Measurements from ENCODE around the gene UTP18.

The UTP18 gene

DNA sequence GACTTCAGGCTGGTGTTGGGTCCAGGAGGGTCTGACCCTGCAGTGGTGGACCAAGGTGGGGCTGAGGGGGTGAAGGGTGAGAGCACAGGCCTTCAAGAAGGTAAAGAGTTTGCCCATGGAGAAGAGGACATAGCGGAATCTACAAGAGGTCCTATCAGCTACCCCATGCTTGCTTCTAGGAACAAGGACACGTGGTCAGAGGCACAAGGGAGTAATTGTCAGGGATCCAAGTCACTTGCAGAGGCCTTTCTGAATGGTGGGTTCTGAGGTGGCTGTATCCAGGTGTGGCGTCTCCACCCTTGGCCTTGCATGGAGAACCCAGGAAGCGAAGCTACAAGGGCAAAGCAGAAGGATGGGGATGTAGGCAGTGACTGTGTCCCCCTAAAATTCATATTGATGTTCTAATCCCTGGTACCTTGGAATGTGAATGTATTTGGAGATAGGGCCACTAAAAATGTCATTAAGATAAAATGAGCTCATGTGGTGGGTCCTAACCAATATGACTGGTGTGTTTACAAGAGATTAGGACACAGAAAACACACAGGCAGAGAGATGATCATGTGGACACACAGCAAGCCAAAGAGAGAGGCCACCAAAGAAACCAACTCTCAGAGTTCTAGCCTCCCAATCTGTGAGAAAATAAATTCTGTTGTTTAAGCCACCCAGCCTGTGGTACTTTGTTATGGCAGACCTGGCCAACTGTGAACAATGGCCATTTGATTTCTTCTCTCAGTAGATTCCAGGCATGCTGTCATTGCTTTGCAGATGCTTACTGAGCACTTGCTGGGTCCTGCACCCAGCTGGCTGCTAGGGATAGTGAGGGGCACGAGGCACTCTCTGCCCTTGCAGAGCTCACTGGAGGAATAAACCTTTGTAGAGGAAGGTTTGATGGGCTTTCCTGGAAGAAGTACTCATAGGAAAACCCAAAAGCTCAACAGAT is 75.8 kb downstream of the UTP18 start:
- no peak for DNase-seq

DNA sequence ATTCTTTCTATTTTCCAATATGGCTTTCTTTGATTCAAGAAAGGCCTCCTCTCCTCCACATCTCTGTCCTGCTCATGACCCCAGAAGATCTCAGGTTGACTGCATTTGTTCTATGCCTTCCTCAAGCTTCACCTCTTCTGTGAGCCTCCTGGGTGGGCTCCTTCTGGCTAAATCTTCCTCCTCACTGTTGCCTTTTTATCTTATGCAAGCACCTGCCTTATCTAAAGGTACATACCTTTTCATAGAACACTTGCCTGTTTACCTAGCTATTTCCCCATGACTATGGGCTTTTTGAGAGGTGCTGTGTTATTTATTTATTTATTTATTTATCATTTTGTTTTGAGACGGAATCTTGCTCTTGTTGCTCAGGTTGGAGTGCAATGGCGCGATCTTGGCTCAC is 81.1 kb downstream of the UTP18 start:
- no peak for DNase-seq

DNA sequence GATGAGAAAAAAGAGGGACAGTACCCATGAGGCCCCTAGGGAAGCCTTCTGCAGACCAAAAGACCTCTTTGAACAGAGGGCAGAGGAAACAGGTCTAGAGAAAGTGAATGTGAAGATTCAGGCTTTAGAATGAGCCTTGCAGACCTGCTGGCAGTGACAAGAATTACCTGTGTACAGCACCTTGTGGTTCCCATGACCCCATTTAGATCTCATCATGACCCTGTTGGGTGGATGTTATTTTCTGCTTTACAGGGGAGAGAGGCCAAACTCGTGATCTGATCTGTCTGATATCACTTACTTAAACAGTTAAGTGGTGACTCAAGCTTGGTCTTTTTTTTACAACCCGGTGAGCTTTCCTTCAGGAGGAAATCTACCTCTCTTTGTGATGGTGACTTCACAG is 81.9 kb downstream of the UTP18 start:
- DNase-seq = no peak

DNA sequence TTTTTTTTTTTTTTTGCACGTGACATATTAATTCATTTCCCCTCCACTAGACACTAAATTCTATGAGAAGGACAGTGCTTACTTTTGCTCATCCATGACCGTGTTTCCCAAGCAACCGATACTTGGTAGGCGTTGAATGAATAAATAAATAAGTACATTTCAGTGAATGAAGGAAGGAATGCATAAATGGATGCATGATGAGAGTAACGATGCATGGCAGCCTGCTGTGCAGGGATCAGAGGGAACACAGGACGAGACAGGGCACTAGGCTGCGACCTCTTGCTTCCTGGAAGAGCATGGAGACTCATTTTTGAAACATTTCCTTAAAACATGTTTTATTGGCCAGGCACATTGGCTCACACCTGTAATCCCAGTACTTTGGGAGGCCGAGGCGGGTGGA is 84.2 kb downstream of the UTP18 start:
- no peak for DNase-seq

DNA sequence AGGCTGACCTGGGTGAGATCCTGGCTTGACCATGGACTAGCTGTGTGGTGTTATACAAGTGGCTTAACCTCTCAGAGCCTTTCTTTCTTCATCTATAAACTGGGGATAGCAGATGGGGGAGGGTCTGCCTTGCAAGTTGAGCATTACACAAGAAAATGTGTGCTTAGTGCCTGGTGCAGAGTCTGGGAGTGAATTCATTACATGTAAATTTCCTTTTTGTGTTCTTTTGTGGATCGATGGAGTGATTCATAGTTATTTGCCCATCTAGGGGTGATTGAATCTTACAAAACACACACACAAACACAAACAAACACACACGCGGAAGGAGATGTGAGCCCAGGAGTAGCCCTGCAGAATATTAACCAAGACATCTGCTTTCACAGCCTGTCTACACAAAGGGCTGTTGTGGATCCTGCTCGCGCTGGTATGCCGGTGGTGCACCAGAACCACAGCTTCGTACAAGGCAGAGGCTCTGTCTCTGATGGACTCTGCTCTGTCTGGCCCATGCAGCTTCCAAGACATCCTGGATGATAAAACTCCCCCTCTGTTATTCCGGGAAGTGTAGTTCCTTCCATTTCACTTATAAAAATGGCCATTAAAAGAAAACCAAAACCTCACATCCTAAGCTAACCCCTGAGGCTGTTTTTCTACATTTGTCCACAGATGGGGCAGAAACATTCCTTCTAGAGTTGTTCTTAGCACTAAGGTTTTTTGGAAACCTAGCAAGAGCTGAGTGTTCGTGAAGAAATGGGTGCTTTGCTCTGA is 86.1 kb downstream of the UTP18 start:
- DNase-seq = no peak

Measured in CD4-positive, alpha-beta T cell treated with Interleukin-4 for 1 hour (primary cell).